Liver (tissue), 9 donors: ENCODE data around the gene HS1BP3. TPM values are rescaled to one million over a fixed set of nuclear protein-coding genes. Genes with fewer than 3 reads are reported as not detected.

ENCODE experiments used
- DNase-seq: peaks from one replicate; pipeline ENCODE4 v3.0.0-alpha.2; 2017; ENCODE audit warnings: low spot score
- H3K27ac ChIP-seq, 2 donors: one replicate each; pipeline ENCODE4 v1.7.0; 2013; ENCODE audit warnings: inconsistent platforms in 2 of 2, low read length in 2 of 2, control low read depth in 1 of 2, low read depth in 1 of 2, mild to moderate bottlenecking in 1 of 2
- H3K27me3 ChIP-seq, 4 donors: one replicate each; pipeline versions ENCODE4 v1.6.1 to v1.7.0; 2013; ENCODE audit warnings: low read length in 3 of 4, inconsistent platforms in 1 of 4, mild to moderate bottlenecking in 1 of 4, moderate library complexity in 1 of 4; ENCODE audit not compliant: control insufficient read depth in 4 of 4, insufficient read depth in 4 of 4
- H3K36me3 ChIP-seq, 4 donors: one replicate each; pipeline versions ENCODE4 v1.6.1 to v1.7.0; 2013; ENCODE audit warnings: low read length in 3 of 4, mild to moderate bottlenecking in 3 of 4, low read depth in 1 of 4, moderate library complexity in 1 of 4; ENCODE audit not compliant: control insufficient read depth in 4 of 4, insufficient read depth in 3 of 4
- H3K4me1 ChIP-seq, 4 donors: one replicate each; pipeline versions ENCODE4 v1.6.1 to v1.7.0; 2013; ENCODE audit warnings: low read length in 3 of 4, mild to moderate bottlenecking in 3 of 4, moderate library complexity in 1 of 4; ENCODE audit not compliant: control insufficient read depth in 4 of 4, insufficient read depth in 4 of 4
- H3K4me3 ChIP-seq, 3 donors: one replicate each; pipeline versions ENCODE4 v1.6.1 to v1.7.0; 2013; ENCODE audit warnings: low read length in 3 of 3, control low read depth in 1 of 3, low read depth in 1 of 3, mild to moderate bottlenecking in 1 of 3
- H3K9ac ChIP-seq, 2 donors: one replicate each; pipeline ENCODE4 v1.7.0; 2013; ENCODE audit warnings: low read length in 2 of 2, mild to moderate bottlenecking in 2 of 2, moderate library complexity in 2 of 2, control low read depth in 1 of 2, low read depth in 1 of 2
- H3K9me3 ChIP-seq, 4 donors: one replicate each; pipeline versions ENCODE4 v1.6.1 to v1.7.0; 2013; ENCODE audit warnings: low read length in 3 of 4; ENCODE audit not compliant: control insufficient read depth in 4 of 4
- FOXA1 ChIP-seq: IDR thresholded peaks from 2 replicates; pipeline ENCODE4 v1.6.1; 2016; ENCODE audit warnings: antibody characterized with exemption
- FOXA2 ChIP-seq: IDR thresholded peaks from 2 replicates; pipeline ENCODE4 v1.6.1; 2016; ENCODE audit warnings: antibody characterized with exemption
- GABPA ChIP-seq, 2 donors: IDR thresholded peaks in 1 of 2; conservative IDR thresholded peaks in 1 of 2; 2 replicates each; pipeline ENCODE4 v1.6.1; 2016; ENCODE audit warnings: antibody characterized with exemption in 2 of 2, mild to moderate bottlenecking in 1 of 2, moderate library complexity in 1 of 2
- HNF4A ChIP-seq, 2 donors: conservative IDR thresholded peaks; 2 replicates each; pipeline ENCODE4 v1.6.1; 2016; ENCODE audit warnings: antibody characterized with exemption in 2 of 2, mild to moderate bottlenecking in 2 of 2
- HNF4G ChIP-seq: IDR thresholded peaks from 2 replicates; pipeline ENCODE4 v1.6.1; 2016; ENCODE audit warnings: antibody characterized with exemption
- JUND ChIP-seq, 2 donors: IDR thresholded peaks; 2 replicates each; pipeline ENCODE4 v1.6.1; 2016; ENCODE audit warnings: antibody characterized with exemption in 2 of 2
- NR2F2 ChIP-seq: IDR thresholded peaks from 2 replicates; pipeline ENCODE4 v1.6.1; 2016; ENCODE audit warnings: antibody characterized with exemption
- RXRA ChIP-seq, 2 donors: IDR thresholded peaks; 2 replicates each; pipeline ENCODE4 v1.6.1; 2017 to 2018; ENCODE audit warnings: antibody characterized with exemption in 2 of 2, mild to moderate bottlenecking in 1 of 2
- SP1 ChIP-seq: IDR thresholded peaks from 2 replicates; pipeline ENCODE4 v1.6.1; 2018; ENCODE audit warnings: antibody characterized with exemption, mild to moderate bottlenecking
- TAF1 ChIP-seq: conservative IDR thresholded peaks from 2 replicates; pipeline ENCODE4 v1.6.1; 2016; ENCODE audit warnings: antibody characterized with exemption, mild to moderate bottlenecking
- YY1 ChIP-seq: IDR thresholded peaks from 2 replicates; pipeline ENCODE4 v1.6.1; 2016; ENCODE audit warnings: antibody characterized with exemption, mild to moderate bottlenecking
- WGBS: extraction: QIAGEN DNeasy Blood & Tissue Kit; methylation state at CpG from one replicate; pipeline ENCODE4 v1.1.7; 2013; 5-methylcytosine and 5-hydroxymethylcytosine counted together
- polyA plus RNA-seq, 2 donors: library from polyadenylated mRNA; stranded (reverse) in 1 of 2; unstranded in 1 of 2; fragments of 200-250 nt in 1 of 2; fragments of >200 nt in 1 of 2; fragmentation: Nextera tagmentation in 1 of 2; extraction: Ambion mirVana in 1 of 2; gene quantifications; one replicate each; pipeline versions ENCODE4 v1.2.1 to v1.2.3, GENCODE V29; 2013 to 2015
- total RNA-seq, 2 donors: library from RNA; depleted of rRNA; stranded (reverse); fragments of >200 nt; gene quantifications; one replicate each; pipeline ENCODE4 v1.2.3, GENCODE V29; 2014
- TF ChIP-seq, protein P1 (sequence below): IDR thresholded peaks from 2 replicates; pipeline ENCODE4 v1.6.1; 2016; ENCODE audit warnings: antibody characterized with exemption, mild to moderate bottlenecking
- TF ChIP-seq, protein P2 (sequence below): IDR thresholded peaks from 2 replicates; pipeline ENCODE4 v1.6.1; 2016; ENCODE audit warnings: antibody characterized with exemption
- TF ChIP-seq, protein P3 (sequence below): IDR thresholded peaks from 2 replicates; pipeline ENCODE4 v1.6.1; 2016; ENCODE audit warnings: antibody characterized with exemption
- TF ChIP-seq, protein P4 (sequence below): fragments of 150-350 bp; IDR thresholded peaks from 2 replicates; pipeline ENCODE4 v1.5.1; 2017; ENCODE audit warnings: improper control_type of control experiment, low read depth, low read length; ENCODE audit not compliant: missing input control
- donor health status: healthy.
- donor health status: healthy.
- donor health status: healthy.
- donor health status: healthy.
- donor health status: healthy.

The HS1BP3 gene
- total and polyA plus RNA-seq, 4 donors, result 7.7 to 15.4 (median 10.9) TPM

DNA sequence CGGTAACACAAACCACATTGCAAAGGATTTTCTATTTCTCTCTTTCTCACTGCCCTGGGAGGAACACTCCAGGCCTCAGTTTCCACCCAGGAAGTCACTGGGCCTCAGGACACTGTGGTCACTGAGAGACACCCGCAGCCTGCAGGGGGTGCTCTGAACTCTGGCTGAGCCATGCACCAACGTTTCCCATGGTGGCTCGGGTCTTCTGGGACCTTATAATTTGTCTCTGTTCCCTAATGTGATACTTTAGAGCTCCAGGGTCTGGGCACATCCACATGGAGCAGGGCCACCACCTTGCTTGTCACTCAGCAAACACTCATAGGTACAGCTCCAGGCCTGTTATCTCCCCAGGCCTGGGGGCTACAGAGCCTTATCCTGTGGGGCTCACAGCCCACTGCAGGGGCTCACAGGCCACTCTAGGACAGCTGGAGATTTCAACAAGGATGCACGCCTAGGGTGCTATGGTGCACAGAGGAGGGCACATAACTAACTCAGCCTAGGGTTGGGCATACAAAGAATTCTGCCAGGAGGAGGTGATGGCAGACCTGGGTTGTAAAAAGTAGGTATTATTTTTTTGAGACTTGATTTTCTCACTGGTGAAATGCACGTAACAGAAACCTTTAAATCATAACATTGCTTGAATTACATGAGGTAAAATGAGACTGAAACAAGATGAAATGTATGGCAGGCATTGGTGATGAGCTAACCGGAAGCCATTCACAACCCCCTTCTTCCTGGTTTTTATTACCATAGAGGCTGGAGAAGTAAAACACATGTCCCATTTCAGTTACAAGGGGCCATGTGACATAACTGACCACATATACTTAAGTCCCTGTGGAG is 3.0 kb upstream of the HS1BP3 start:
- peaks cover 4 to 23% (median 15%) of the 10 kb centered on the region in 4 donors for H3K4me1 ChIP-seq
- TF ChIP-seq, protein P1, sequence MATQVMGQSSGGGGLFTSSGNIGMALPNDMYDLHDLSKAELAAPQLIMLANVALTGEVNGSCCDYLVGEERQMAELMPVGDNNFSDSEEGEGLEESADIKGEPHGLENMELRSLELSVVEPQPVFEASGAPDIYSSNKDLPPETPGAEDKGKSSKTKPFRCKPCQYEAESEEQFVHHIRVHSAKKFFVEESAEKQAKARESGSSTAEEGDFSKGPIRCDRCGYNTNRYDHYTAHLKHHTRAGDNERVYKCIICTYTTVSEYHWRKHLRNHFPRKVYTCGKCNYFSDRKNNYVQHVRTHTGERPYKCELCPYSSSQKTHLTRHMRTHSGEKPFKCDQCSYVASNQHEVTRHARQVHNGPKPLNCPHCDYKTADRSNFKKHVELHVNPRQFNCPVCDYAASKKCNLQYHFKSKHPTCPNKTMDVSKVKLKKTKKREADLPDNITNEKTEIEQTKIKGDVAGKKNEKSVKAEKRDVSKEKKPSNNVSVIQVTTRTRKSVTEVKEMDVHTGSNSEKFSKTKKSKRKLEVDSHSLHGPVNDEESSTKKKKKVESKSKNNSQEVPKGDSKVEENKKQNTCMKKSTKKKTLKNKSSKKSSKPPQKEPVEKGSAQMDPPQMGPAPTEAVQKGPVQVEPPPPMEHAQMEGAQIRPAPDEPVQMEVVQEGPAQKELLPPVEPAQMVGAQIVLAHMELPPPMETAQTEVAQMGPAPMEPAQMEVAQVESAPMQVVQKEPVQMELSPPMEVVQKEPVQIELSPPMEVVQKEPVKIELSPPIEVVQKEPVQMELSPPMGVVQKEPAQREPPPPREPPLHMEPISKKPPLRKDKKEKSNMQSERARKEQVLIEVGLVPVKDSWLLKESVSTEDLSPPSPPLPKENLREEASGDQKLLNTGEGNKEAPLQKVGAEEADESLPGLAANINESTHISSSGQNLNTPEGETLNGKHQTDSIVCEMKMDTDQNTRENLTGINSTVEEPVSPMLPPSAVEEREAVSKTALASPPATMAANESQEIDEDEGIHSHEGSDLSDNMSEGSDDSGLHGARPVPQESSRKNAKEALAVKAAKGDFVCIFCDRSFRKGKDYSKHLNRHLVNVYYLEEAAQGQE, result no peak
- TF ChIP-seq HNF4A (conservative IDR thresholded peaks at IDR 0.05) (no peak), TAF1 (no peak), FOXA2 (no peak), NR2F2 (no peak), HNF4G (no peak), GABPA (IDR thresholded peaks at IDR 0.05 in 1 of 2, conservative IDR thresholded peaks at IDR 0.05 in 1 of 2) (no peak), SP1 (no peak), JUND (IDR thresholded peaks at IDR 0.05) (no peak), RXRA (IDR thresholded peaks at IDR 0.05) (no peak), FOXA1 (no peak)
- TF ChIP-seq, protein P2, sequence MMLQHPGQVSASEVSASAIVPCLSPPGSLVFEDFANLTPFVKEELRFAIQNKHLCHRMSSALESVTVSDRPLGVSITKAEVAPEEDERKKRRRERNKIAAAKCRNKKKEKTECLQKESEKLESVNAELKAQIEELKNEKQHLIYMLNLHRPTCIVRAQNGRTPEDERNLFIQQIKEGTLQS, result no peak
- TF ChIP-seq, protein P3, sequence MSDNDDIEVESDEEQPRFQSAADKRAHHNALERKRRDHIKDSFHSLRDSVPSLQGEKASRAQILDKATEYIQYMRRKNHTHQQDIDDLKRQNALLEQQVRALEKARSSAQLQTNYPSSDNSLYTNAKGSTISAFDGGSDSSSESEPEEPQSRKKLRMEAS, result no peak
- TF ChIP-seq, protein P4, sequence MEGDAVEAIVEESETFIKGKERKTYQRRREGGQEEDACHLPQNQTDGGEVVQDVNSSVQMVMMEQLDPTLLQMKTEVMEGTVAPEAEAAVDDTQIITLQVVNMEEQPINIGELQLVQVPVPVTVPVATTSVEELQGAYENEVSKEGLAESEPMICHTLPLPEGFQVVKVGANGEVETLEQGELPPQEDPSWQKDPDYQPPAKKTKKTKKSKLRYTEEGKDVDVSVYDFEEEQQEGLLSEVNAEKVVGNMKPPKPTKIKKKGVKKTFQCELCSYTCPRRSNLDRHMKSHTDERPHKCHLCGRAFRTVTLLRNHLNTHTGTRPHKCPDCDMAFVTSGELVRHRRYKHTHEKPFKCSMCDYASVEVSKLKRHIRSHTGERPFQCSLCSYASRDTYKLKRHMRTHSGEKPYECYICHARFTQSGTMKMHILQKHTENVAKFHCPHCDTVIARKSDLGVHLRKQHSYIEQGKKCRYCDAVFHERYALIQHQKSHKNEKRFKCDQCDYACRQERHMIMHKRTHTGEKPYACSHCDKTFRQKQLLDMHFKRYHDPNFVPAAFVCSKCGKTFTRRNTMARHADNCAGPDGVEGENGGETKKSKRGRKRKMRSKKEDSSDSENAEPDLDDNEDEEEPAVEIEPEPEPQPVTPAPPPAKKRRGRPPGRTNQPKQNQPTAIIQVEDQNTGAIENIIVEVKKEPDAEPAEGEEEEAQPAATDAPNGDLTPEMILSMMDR, result no peak
- no peaks in the 10 kb centered on the region for H3K27me3 ChIP-seq
- no peak overlapping the region for H3K9ac ChIP-seq
- no peak overlapping the region for H3K4me3 ChIP-seq
- WGBS, result 88% methylated on average over 7 of the region's 7 CpGs
- no peaks in the 10 kb centered on the region for H3K9me3 ChIP-seq
- no peaks in the 10 kb centered on the region for H3K36me3 ChIP-seq
- H3K27ac ChIP-seq, result no peak overlapping the region
- DNase-seq, result no peak

DNA sequence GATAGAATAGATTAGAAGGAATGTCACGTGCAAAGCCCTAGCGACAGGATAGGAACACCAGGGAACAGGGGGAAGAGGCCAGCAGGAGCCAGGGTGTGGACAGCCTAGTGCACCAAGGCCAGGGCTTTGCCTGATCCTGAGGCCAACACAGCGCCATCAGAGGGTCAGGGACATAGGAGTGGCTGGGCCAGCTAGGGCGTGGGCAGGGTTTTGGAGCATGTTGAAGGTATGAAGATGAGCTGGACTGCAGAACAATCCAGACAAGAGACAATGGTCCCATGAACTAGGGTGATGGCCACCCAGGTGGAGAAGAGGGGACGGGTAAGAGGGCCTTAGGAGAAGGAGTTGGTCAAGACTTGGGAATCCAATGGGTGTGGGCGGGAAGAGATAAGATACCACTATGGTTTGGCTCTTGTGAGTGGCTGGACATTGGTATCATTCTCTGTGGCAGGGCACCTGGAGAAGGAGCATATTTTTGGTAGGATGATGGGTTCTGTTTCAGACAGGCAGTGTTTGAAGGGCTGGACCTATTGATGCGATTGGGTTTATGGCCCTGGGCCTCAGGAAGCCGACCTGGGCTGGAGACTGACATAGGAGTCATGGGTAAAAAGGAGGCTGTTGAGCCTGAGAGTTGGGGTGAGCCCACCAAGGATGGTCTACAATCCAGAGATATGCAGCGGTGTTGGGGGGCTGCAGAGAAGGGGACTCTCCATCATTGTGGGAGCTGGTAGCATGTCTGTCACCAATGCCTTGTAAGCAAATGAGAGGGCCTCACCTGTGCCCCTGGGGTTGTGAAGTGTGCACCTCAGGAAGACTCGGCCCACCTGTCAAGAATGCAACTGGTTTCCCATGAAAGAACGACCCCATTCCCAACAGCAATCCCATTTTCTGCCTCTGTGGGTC is 2.0 kb upstream of the HS1BP3 start:
- Histone ChIP-seq H3K4me1 (peaks cover 9 to 33% (median 25%) of the 10 kb centered on the region in 4 donors), H3K4me3 (no peak overlapping the region), H3K27me3 (no peaks in the 10 kb centered on the region), H3K27ac (no peak overlapping the region), H3K9ac (no peak overlapping the region), H3K9me3 (no peaks in the 10 kb centered on the region), H3K36me3 (no peaks in the 10 kb centered on the region)
- no peak for DNase-seq
- WGBS, result 97% methylated on average over 11 of the region's 11 CpGs
- TF ChIP-seq, protein P3, result no peak
- TF ChIP-seq FOXA1, result no peak
- TF ChIP-seq, protein P4, result no peak
- TF ChIP-seq TAF1, result no peak
- TF ChIP-seq NR2F2, result no peak
- TF ChIP-seq RXRA (IDR thresholded peaks at IDR 0.05), result no peak
- no peak for TF ChIP-seq HNF4A (conservative IDR thresholded peaks at IDR 0.05)
- no peak for TF ChIP-seq HNF4G
- TF ChIP-seq, protein P1, result no peak
- TF ChIP-seq YY1, result no peak
- no peak for TF ChIP-seq JUND (IDR thresholded peaks at IDR 0.05)
